KMS-11 (cell line): ENCODE measurements around the gene PMEPA1.

Experiments
- H2AFZ ChIP-seq: fragments of 200-600 bp; sonication (generic); 2 replicates; pipeline ENCODE4 v1.6.1; 2016; ENCODE audit warnings: antibody characterized with exemption, mixed run types, low read depth
- H3K27ac ChIP-seq: fragments of 200-600 bp; sonication (generic); 2 replicates; pipeline ENCODE4 v1.6.1; 2016; ENCODE audit warnings: mild to moderate bottlenecking, mixed run types
- H3K27me3 ChIP-seq: fragments of 200-600 bp; sonication (generic); 2 replicates; pipeline ENCODE4 v1.6.1; 2017; ENCODE audit warnings: mild to moderate bottlenecking, low read depth, mixed run types, moderate library complexity; ENCODE audit not compliant: insufficient read depth
- H3K36me3 ChIP-seq: fragments of 200-600 bp; sonication (generic); 2 replicates; pipeline ENCODE4 v1.6.1; 2017; ENCODE audit warnings: mild to moderate bottlenecking, mixed run types; ENCODE audit not compliant: insufficient read depth
- H3K4me1 ChIP-seq: fragments of 200-600 bp; sonication (generic); 2 replicates; pipeline ENCODE4 v1.6.1; 2016; ENCODE audit warnings: mild to moderate bottlenecking, low read depth, mixed run types; ENCODE audit not compliant: poor library complexity, severe bottlenecking
- H3K4me2 ChIP-seq: fragments of 200-600 bp; sonication (generic); 2 replicates; pipeline ENCODE4 v1.7.0; 2016; ENCODE audit warnings: mild to moderate bottlenecking, mixed run types
- H3K4me3 ChIP-seq: fragments of 200-600 bp; sonication (generic); IDR thresholded peaks from 2 replicates; pipeline ENCODE4 v1.6.1; 2017; ENCODE audit warnings: low read depth, low read length, mixed read lengths; ENCODE audit not compliant: insufficient read depth
- H3K79me2 ChIP-seq: fragments of 200-600 bp; sonication (generic); 2 replicates; pipeline ENCODE4 v1.6.1; 2016; ENCODE audit warnings: low read depth, mixed run types; ENCODE audit not compliant: insufficient read depth
- H3K9ac ChIP-seq: fragments of 200-600 bp; sonication (generic); 2 replicates; pipeline ENCODE4 v1.6.1; 2016; ENCODE audit warnings: mild to moderate bottlenecking, mixed run types
- H4K20me1 ChIP-seq: fragments of 200-600 bp; sonication (generic); 2 replicates; pipeline ENCODE4 v1.6.1; 2016; ENCODE audit warnings: mild to moderate bottlenecking, mixed run types; ENCODE audit not compliant: insufficient read depth
- TF ChIP-seq, protein P1 (sequence below): fragments of 200-600 bp; sonication (generic); conservative IDR thresholded peaks from 2 replicates; pipeline ENCODE4 v1.6.1; 2017; ENCODE audit warnings: low read depth, mild to moderate bottlenecking, antibody characterized with exemption, low read length, moderate library complexity, mixed read lengths

The PMEPA1 gene

DNA sequence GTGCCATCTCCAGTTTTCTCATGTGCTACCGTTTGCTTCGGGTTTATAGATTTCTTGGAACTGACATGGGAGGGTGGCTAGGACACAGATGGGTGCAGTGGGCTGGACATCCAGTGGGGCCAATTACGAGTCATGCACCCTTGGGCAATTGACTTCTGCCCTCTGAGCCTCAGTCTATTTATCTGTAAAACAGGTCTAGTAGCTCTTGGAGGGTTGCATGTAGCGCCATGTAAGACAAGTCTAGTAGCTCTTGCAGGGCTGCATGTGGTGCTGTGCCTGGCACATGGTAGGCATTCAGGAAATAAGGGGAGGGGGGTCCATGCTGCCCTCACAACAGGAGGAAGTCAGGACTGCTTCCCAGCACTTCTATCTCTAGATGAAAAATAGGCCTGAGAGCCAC, 15.3 kb downstream of the PMEPA1 start:
- Histone ChIP-seq H2AFZ (no peak overlapping the region), H3K36me3 (no peaks in the 10 kb centered on the region), H4K20me1 (no peaks in the 10 kb centered on the region), H3K9ac (no peak overlapping the region), H3K4me2 (no peak overlapping the region), H3K27ac (no peak overlapping the region), H3K27me3 (no peaks in the 10 kb centered on the region), H3K4me3 (no peak overlapping the region), H3K4me1 (no peaks in the 10 kb centered on the region), H3K79me2 (no peaks in the 10 kb centered on the region)
- TF ChIP-seq, protein P1, sequence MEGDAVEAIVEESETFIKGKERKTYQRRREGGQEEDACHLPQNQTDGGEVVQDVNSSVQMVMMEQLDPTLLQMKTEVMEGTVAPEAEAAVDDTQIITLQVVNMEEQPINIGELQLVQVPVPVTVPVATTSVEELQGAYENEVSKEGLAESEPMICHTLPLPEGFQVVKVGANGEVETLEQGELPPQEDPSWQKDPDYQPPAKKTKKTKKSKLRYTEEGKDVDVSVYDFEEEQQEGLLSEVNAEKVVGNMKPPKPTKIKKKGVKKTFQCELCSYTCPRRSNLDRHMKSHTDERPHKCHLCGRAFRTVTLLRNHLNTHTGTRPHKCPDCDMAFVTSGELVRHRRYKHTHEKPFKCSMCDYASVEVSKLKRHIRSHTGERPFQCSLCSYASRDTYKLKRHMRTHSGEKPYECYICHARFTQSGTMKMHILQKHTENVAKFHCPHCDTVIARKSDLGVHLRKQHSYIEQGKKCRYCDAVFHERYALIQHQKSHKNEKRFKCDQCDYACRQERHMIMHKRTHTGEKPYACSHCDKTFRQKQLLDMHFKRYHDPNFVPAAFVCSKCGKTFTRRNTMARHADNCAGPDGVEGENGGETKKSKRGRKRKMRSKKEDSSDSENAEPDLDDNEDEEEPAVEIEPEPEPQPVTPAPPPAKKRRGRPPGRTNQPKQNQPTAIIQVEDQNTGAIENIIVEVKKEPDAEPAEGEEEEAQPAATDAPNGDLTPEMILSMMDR: no peak

DNA sequence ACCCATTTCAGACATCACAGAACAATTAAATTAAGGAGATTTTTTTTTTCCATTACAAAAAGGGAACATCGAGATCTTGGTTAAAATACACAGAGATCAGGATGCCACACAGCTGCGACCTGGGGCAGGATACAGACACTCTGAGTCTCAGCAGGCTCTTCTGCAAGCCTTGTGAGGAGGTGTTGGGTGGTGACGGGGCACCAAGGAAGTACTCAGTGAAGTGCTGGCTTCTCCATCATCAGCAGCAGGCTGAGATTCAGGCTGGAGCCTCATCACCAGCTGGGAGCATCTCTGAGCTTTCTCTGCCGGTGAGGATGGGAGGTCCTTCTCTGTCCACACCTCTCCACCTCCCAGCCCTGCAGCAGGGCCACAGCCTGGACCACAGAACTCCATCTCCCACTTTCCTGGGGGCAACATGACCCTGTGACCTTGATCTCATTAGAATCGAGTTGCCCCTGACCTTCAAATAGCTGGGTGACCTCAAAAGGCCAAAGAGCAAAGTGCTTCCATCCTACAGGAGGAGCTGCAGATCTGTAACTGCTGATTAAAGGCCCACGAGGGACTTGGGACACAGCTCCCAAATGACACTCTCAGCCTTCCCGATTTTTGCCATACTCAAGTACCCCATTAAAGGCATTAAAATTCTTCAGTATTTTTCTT, 16.0 kb downstream of the PMEPA1 start:
- TF ChIP-seq, protein P1: no peak
- Histone ChIP-seq H3K79me2 (no peaks in the 10 kb centered on the region), H3K27ac (no peak overlapping the region), H4K20me1 (no peaks in the 10 kb centered on the region), H3K36me3 (no peaks in the 10 kb centered on the region), H3K27me3 (no peaks in the 10 kb centered on the region), H2AFZ (no peak overlapping the region), H3K4me1 (no peaks in the 10 kb centered on the region), H3K9ac (no peak overlapping the region), H3K4me2 (no peak overlapping the region), H3K4me3 (no peak overlapping the region)

- Histone ChIP-seq H3K27me3 (no peaks in the 10 kb centered on the region), H4K20me1 (no peaks in the 10 kb centered on the region), H3K27ac (no peak overlapping the region), H3K4me1 (no peaks in the 10 kb centered on the region), H3K4me2 (no peak overlapping the region), H3K9ac (no peak overlapping the region), H3K36me3 (no peaks in the 10 kb centered on the region), H3K4me3 (no peak overlapping the region), H2AFZ (no peak overlapping the region), H3K79me2 (no peaks in the 10 kb centered on the region)
- TF ChIP-seq, protein P1: no peak
These were observed 16.7 kb downstream of the PMEPA1 start for GRCh38 chr20:57693002-57693582.

DNA sequence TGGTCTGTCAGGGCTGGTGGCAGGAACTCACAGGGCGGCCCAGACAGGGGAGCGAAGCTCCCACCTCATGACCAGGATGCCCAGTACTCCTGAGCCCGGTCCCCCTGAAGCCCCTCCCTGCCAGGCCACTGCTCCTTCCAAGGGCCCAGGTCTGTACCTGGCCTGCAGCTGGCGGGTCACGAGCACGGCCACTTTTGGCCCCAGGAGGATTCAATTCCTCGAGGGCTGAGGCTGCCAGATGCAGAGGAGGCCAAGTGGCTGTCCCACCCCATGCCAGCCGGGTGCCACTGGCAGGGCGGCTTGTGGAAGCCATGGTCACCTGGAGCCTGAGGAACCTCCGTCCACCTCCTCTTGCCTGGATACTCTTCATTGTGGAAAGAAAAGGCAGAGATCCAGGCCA, 17.4 kb downstream of the PMEPA1 start:
- Histone ChIP-seq H3K27me3 (no peaks in the 10 kb centered on the region), H3K27ac (no peak overlapping the region), H3K4me1 (no peaks in the 10 kb centered on the region), H3K79me2 (no peaks in the 10 kb centered on the region), H3K4me2 (no peak overlapping the region), H3K4me3 (no peak overlapping the region), H3K9ac (no peak overlapping the region), H2AFZ (no peak overlapping the region), H3K36me3 (no peaks in the 10 kb centered on the region), H4K20me1 (no peaks in the 10 kb centered on the region)
- TF ChIP-seq, protein P1: no peak
